K562 (cell line): ENCODE results near the gene FRMD4A. TPM values are rescaled to one million over a fixed set of nuclear protein-coding genes. Genes with fewer than 3 reads are reported as not detected.
A peak's percentile ranks its signal among the peaks of the same experiment; 100 is the strongest.

ENCODE experiments used
- CBFA2T2 ChIP-seq: fragments of 450-650 bp; conservative IDR thresholded peaks from 2 replicates; pipeline ENCODE4 v1.6.1; 2017; ENCODE audit warnings: mild to moderate bottlenecking
- CBFA2T3 ChIP-seq: fragments of 450-650 bp; IDR thresholded peaks from 2 replicates; pipeline ENCODE4 v1.6.1; 2017
- CREB1 ChIP-seq, 2 experiments: sonication (generic) in 1 of 2; formaldehyde crosslinking in 1 of 2; IDR thresholded peaks; 2 replicates each; pipeline versions ENCODE4 v1.6.1 to v1.8.0; 2012 to 2022; ENCODE audit warnings: inconsistent platforms in 1 of 2, mild to moderate bottlenecking in 1 of 2, missing genetic modification reagents in 1 of 2, moderate library complexity in 1 of 2
- FOXA3 ChIP-seq, 2 experiments: fragments of 450-650 bp in 1 of 2; sonication (generic) in 1 of 2; formaldehyde crosslinking; IDR thresholded peaks in 1 of 2; conservative IDR thresholded peaks in 1 of 2; 2 replicates each; pipeline versions ENCODE4 v1.4.0 to v1.8.0; 2020 to 2022; ENCODE audit warnings: mild to moderate bottlenecking in 2 of 2, missing genetic modification reagents in 1 of 2
- NFIC ChIP-seq: fragments of 450-650 bp; IDR thresholded peaks from 2 replicates; pipeline ENCODE4 v1.6.1; 2017; ENCODE audit warnings: mild to moderate bottlenecking, inconsistent platforms
- POLR2H ChIP-seq: IDR thresholded peaks from 2 replicates; pipeline ENCODE4 v1.6.1; 2016; ENCODE audit warnings: missing genetic modification characterization, low read depth, mild to moderate bottlenecking, control low read depth, missing compliant biosample characterization, moderate library complexity
- RUNX1 ChIP-seq: sonication (generic); IDR thresholded peaks from 2 replicates; pipeline ENCODE4 v1.6.1; 2016; ENCODE audit warnings: antibody characterized with exemption, low read depth
- SMAD1 ChIP-seq: fragments of 150-350 bp; IDR thresholded peaks from 2 replicates; pipeline ENCODE4 v1.6.1; 2014; ENCODE audit warnings: low read length, low read depth; ENCODE audit not compliant: partially characterized antibody
- TAL1 ChIP-seq: fragments of 450-650 bp; IDR thresholded peaks from 2 replicates; pipeline ENCODE4 v1.6.1; 2016; ENCODE audit warnings: mild to moderate bottlenecking
- U2AF2 ChIP-seq: fragments of 200-400 bp; formaldehyde crosslinking; optimal IDR thresholded peaks from 2 replicates; pipeline ENCODE3; 2017; ENCODE audit warnings: low read depth, mild to moderate bottlenecking, low read length
- YY1 ChIP-seq, 3 experiments: IDR thresholded peaks; 2 replicates each; pipeline ENCODE4 v1.6.1; 2011; ENCODE audit warnings: low read length in 2 of 3, mild to moderate bottlenecking in 2 of 3, moderate library complexity in 2 of 3, borderline replicate concordance in 1 of 3, control low read depth in 1 of 3, low read depth in 1 of 3; ENCODE audit not compliant: insufficient read depth in 3 of 3, insufficient replicate concordance in 2 of 3, control insufficient read depth in 1 of 3, insufficient read length in 1 of 3; ENCODE audit errors: extremely low read depth in 1 of 3
- ZBED1 ChIP-seq: IDR thresholded peaks from 2 replicates; pipeline ENCODE4 v1.6.1; 2014
- polyA plus RNA-seq, 8 experiments: library from polyadenylated mRNA; depleted of rRNA in 4 of 8; stranded (reverse) in 5 of 8; unstranded in 3 of 8; fragments of >200 nt; fragmentation: Nextera tagmentation in 2 of 8; fragmentation: Illumina TruSeq in 1 of 8; extraction: Ambion mirVana in 2 of 8; extraction: Trizol in 1 of 8; gene quantifications; 2 replicates each; pipeline versions ENCODE4 v1.2.1 to v1.2.3, GENCODE V29; 2011 to 2014; ENCODE audit warnings: inconsistent platforms in 1 of 8, missing spikeins in 1 of 8
- total RNA-seq, 7 experiments: library from RNA; depleted of rRNA in 6 of 7; stranded (reverse); fragments of >200 nt in 6 of 7; fragmentation: Illumina TruSeq in 2 of 7; extraction: Trizol in 2 of 7; gene quantifications; 2 replicates each; pipeline versions ENCODE4 v1.2.1 to v1.2.3, GENCODE V29; 2011 to 2021; ENCODE audit warnings: low replicate concordance in 1 of 7
- TF ChIP-seq, protein P1 (sequence below): fragments of 450-650 bp; IDR thresholded peaks from 2 replicates; pipeline ENCODE4 v1.6.1; 2017; ENCODE audit warnings: antibody characterized with exemption, mild to moderate bottlenecking
- TF ChIP-seq, protein P2 (sequence below), 2 experiments: fragments of 450-650 bp; conservative IDR thresholded peaks; 2 replicates each; pipeline ENCODE4 v1.6.1; 2017; ENCODE audit warnings: mild to moderate bottlenecking in 2 of 2, moderate library complexity in 2 of 2
- TF ChIP-seq, protein P3 (sequence below): sonication (generic); IDR thresholded peaks from 2 replicates; pipeline ENCODE4 v1.6.1; 2016
- TF ChIP-seq, protein P4 (sequence below): fragments of 450-650 bp; conservative IDR thresholded peaks from 2 replicates; pipeline ENCODE4 v1.6.1; 2016; ENCODE audit warnings: missing genetic modification characterization, low read depth, mild to moderate bottlenecking, missing compliant biosample characterization, moderate library complexity
- TF ChIP-seq, protein P5 (sequence below), 2 experiments: IDR thresholded peaks; 2 replicates each; pipeline ENCODE4 v1.6.1; 2011; ENCODE audit warnings: borderline replicate concordance in 1 of 2, control low read depth in 1 of 2, low read depth in 1 of 2, low read length in 1 of 2, mild to moderate bottlenecking in 1 of 2, mixed read lengths in 1 of 2, moderate library complexity in 1 of 2; ENCODE audit not compliant: insufficient read depth in 1 of 2, insufficient read length in 1 of 2, poor library complexity in 1 of 2, severe bottlenecking in 1 of 2; ENCODE audit errors: extremely low read depth in 1 of 2

Gene FRMD4A
- total and polyA plus RNA-seq, 9 of the 15 experiments (the other 6 are each of a cell fraction or from before 2014, with no cell fraction given) = 0.80 to 5.2 (median 3.0) TPM

DNA sequence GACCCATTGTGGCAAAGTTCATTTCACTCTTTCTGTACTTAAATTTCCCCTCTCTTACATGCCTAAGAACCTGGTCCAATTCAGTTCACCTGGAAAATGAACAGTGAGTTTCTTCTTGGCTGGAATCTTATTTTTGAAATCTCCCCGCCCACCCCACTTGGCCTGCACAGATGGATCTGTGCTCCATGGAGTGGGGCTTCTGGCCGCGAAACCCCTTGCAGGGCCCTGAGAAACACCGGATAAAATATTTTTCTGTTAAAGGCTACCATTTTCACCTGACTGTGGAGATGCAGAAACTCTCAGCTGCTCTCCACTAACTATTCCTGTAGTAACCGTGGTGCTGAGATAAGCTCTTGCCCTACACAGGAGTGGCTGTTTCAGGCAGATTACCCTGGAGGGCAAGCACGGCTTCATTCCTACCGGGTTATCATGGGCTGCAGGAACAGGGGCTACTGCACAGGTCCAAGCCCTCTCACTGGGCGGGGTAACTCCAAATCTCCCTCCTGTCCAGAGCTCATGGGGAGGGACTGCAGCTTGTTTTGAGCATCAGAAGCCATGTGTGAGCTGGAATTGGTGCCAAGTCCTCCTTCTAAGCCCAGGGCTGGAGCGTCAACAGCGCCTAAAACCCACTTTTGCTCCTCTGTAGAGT is 625.1 kb downstream of the FRMD4A start (continued):
- TF ChIP-seq, protein P1, sequence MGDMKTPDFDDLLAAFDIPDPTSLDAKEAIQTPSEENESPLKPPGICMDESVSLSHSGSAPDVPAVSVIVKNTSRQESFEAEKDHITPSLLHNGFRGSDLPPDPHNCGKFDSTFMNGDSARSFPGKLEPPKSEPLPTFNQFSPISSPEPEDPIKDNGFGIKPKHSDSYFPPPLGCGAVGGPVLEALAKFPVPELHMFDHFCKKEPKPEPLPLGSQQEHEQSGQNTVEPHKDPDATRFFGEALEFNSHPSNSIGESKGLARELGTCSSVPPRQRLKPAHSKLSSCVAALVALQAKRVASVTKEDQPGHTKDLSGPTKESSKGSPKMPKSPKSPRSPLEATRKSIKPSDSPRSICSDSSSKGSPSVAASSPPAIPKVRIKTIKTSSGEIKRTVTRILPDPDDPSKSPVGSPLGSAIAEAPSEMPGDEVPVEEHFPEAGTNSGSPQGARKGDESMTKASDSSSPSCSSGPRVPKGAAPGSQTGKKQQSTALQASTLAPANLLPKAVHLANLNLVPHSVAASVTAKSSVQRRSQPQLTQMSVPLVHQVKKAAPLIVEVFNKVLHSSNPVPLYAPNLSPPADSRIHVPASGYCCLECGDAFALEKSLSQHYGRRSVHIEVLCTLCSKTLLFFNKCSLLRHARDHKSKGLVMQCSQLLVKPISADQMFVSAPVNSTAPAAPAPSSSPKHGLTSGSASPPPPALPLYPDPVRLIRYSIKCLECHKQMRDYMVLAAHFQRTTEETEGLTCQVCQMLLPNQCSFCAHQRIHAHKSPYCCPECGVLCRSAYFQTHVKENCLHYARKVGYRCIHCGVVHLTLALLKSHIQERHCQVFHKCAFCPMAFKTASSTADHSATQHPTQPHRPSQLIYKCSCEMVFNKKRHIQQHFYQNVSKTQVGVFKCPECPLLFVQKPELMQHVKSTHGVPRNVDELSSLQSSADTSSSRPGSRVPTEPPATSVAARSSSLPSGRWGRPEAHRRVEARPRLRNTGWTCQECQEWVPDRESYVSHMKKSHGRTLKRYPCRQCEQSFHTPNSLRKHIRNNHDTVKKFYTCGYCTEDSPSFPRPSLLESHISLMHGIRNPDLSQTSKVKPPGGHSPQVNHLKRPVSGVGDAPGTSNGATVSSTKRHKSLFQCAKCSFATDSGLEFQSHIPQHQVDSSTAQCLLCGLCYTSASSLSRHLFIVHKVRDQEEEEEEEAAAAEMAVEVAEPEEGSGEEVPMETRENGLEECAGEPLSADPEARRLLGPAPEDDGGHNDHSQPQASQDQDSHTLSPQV = 0 out of 2 replicates have a peak, but pooled peaks have one; percentile 16
- no peak for TF ChIP-seq U2AF2
- TF ChIP-seq YY1 (IDR thresholded peaks at IDR 0.05; ENCODE audit: borderline replicate concordance in 1 of 3, control insufficient read depth in 1 of 3, extremely low read depth in 1 of 3, insufficient read depth in 3 of 3, insufficient read length in 1 of 3, insufficient replicate concordance in 2 of 3, low read depth in 1 of 3, low read length in 2 of 3) = peak in 1 of 3 experiments; percentile 14
- no peak for TF ChIP-seq FOXA3 (CRISPR knock-in tag; conservative IDR thresholded peaks at IDR 0.05 in 1 of 2, IDR thresholded peaks at IDR 0.05 in 1 of 2)
- TF ChIP-seq CBFA2T3 = peak; percentile 99
- TF ChIP-seq, protein P2, sequence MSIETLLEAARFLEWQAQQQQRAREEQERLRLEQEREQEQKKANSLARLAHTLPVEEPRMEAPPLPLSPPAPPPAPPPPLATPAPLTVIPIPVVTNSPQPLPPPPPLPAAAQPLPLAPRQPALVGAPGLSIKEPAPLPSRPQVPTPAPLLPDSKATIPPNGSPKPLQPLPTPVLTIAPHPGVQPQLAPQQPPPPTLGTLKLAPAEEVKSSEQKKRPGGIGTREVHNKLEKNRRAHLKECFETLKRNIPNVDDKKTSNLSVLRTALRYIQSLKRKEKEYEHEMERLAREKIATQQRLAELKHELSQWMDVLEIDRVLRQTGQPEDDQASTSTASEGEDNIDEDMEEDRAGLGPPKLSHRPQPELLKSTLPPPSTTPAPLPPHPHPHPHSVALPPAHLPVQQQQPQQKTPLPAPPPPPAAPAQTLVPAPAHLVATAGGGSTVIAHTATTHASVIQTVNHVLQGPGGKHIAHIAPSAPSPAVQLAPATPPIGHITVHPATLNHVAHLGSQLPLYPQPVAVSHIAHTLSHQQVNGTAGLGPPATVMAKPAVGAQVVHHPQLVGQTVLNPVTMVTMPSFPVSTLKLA (conservative IDR thresholded peaks at IDR 0.05) = peak; percentile 80 to 81
- TF ChIP-seq POLR2H = no peak
- 0 out of 2 replicates have a peak, but pooled peaks have one; percentile 46 for TF ChIP-seq ZBED1
- peak; percentile 69 for TF ChIP-seq CREB1 (IDR thresholded peaks at IDR 0.05)
- 0 out of 2 replicates have a peak, but pooled peaks have one; percentile 45 for TF ChIP-seq CREB1 (CRISPR knock-in tag; IDR thresholded peaks at IDR 0.05)
- TF ChIP-seq, protein P3, sequence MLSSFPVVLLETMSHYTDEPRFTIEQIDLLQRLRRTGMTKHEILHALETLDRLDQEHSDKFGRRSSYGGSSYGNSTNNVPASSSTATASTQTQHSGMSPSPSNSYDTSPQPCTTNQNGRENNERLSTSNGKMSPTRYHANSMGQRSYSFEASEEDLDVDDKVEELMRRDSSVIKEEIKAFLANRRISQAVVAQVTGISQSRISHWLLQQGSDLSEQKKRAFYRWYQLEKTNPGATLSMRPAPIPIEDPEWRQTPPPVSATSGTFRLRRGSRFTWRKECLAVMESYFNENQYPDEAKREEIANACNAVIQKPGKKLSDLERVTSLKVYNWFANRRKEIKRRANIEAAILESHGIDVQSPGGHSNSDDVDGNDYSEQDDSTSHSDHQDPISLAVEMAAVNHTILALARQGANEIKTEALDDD = peak; percentile 96
- TF ChIP-seq CBFA2T2 = peak; percentile 99
- no peak for TF ChIP-seq SMAD1
- peak; percentile 79; the same call in 1 of the 2 replicates for TF ChIP-seq RUNX1
- TF ChIP-seq NFIC = peak; percentile 96
- TF ChIP-seq, protein P4, sequence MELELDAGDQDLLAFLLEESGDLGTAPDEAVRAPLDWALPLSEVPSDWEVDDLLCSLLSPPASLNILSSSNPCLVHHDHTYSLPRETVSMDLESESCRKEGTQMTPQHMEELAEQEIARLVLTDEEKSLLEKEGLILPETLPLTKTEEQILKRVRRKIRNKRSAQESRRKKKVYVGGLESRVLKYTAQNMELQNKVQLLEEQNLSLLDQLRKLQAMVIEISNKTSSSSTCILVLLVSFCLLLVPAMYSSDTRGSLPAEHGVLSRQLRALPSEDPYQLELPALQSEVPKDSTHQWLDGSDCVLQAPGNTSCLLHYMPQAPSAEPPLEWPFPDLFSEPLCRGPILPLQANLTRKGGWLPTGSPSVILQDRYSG (tag) = no peak
- TF ChIP-seq TAL1 = peak; percentile 99
- TF ChIP-seq, protein P5, sequence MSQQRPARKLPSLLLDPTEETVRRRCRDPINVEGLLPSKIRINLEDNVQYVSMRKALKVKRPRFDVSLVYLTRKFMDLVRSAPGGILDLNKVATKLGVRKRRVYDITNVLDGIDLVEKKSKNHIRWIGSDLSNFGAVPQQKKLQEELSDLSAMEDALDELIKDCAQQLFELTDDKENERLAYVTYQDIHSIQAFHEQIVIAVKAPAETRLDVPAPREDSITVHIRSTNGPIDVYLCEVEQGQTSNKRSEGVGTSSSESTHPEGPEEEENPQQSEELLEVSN (IDR thresholded peaks at IDR 0.05; ENCODE audit: borderline replicate concordance in 1 of 2, extremely low read depth in 1 of 2, insufficient read depth in 1 of 2, insufficient read length in 1 of 2, low read depth in 1 of 2, low read length in 1 of 2, poor library complexity in 1 of 2, severe bottlenecking in 1 of 2) = peak; percentile 43 to 62
